Stimulated activated CD4-positive, alpha-beta T cell treated with anti-CD3 and anti-CD28 coated beads, TNF-alpha, amount 100 ng/mL, for 1 hour (primary cell): Measurements from ENCODE around the gene ALDH18A1.
A peak's percentile ranks its signal among the peaks of the same experiment; 100 is the strongest.
"Not testable (repeated sequence)": the region's sequence is repeated elsewhere in the genome, so short reads cannot be mapped to it uniquely, and the experiment has no call there.

Experiments
- DNase-seq, 3 donors: peaks; one replicate each; pipeline ENCODE4 v3.0.0-alpha.2; 2020; ENCODE audit warnings: low read depth in 3 of 3, low spot score in 1 of 3

ALDH18A1 gene

DNA sequence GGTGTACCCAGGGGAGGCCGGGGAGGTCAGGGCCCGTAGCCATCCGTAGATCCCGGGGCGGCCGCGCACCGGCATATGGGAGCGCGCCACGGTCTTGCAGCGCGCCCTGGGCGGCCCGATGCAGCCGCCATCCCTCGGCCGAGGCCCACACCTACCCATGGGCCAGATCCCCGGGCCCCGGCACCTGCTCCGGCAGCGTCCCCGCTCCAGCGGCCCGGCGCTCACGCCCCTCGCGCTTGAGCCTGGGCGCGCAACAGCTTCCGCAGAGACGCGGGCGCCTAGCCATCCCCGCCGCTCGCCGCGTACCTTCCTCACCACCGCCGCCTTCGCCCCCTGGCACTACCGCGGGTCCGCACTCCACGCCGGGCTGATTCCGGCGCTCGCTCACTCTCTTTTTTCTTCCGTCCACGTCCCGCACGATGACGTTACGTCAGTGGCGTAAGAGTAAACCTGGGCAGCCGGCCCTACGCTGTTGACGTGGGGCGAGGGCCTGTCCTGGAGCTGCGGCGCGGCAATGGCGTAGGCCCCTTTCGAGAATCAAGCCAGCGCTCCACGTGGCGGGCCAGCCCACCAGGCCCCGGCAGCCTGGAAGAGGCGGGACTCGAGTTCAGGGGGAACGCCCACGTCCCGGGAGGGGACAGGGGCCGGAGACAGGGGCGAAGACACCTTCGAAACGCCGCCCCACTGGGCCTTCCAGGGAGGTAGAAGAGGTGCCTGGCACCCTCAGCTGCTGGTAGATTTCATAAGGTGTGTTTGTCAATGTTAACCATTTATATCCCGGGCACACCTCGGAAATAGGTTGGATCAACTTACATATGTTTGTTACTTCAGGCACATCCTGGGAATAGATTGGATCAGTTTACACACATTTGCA, at the start of gene ALDH18A1:
TSS of gene ALDH18A1 (minus strand) at position 421 of the 874 bp plus-strand sequence. CDS start 3,334 bp downstream, outside the sequence.
- DNase-seq = peak; percentile 74 to 91 (median 89)

DNA sequence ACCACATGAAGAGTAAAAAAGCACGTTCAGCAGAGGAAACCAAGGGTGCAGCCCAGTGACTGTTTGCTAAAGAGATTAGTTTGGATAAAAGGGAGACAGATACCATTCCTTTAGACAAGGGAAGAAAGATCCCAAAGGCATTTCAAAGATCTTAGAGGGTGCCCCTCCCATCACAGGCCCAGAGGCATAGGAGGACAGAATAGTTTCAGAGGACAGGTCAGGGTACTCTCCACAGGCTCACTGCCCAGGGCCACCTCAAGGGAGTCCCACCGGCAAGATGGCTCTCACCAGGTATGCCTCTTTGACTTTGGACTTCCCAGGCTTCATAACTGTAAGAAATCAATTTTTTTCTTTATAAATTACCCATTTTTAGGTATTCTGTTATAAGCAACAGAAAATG, 41.9 kb upstream of the ALDH18A1 start:
- no peak for DNase-seq

DNA sequence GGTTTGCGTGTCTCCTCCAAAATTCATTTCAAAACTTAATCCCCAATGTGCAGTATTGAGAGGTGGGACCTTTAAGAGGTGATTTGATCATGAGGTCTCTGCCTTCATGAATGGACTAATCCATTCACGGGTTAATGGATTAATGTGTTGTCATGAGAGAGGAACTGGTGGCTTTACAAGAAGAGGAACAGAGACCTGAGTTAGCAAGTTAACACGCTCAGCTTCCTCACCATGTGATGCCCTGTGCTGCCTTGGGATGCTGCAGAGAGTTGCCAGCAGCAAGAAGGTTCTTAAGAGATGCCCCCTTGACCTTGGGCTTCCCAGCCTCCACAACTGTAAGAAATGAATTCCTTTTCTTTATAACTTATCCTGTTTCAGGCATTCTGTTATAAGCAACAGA, 40.9 kb upstream of the ALDH18A1 start:
- no peak for DNase-seq

DNA sequence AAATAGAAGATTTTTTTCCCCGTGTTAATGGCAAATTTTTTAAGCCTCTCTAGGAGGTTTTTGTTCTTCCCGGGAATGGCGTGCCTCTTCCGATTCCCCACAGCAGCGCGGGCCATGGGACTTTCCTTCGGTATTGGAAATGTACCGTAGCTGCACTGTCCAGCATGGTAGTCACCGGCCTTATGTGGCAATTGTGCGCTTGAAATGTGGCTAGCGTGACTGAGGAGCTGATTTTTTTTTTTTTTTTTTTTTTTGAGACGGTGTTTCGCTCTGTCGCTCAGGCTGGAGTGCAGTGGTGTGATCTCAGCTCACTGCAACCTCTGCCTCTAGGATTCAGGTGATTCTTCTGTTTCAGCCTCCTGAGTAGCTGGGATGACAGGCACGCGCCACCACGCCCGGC, 38.2 kb upstream of the ALDH18A1 start:
- no peak for DNase-seq

DNA sequence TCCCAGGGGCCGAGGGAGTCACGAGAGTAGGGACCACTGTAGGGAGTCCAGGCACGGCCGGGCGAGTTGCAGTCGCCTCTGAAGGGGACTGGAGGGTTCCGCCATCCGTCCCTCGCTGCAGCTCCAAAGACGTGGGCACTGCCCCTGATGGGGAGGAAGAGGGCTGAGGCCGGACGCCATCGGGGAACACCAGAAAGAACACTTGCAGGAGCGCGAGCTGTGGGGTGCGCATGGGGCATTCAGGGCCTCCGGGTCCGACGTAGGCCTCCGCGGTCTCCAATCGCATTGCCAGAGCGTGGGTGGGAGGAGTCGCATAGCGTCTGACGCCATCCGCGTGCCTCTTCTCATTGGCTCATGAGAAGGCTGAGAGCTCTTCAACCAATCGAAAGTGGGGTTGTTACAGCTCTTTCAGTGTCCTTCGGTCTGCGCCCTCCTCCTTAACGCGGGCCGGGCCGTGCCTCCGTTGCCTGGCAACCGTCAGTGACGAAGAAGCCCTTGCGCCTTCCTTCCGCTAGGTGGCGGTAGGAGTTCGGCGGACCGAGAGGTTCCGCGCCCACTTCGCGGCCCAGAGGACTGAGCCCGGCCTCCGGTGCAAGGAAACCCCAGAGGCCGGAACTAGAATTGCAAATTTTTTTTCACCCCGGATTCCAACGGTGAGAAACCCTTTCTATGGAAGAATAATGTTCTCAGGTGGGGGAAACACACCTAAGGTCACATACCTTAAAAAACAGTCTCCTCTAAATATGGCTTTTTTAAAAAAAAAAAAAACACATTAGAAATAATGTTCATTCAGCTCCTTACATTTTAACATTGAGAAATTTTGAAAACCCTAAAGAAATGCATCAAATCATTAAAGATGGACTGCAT, 37.4 kb upstream of the ALDH18A1 start, which contains the start of gene TCTN3:
TSS of gene TCTN3 (minus strand) at position 260 of the 867 bp plus-strand sequence. CDS start at position 232, 28 bp downstream.
- DNase-seq = peak; percentile 81 to 96 (median 91)

DNA sequence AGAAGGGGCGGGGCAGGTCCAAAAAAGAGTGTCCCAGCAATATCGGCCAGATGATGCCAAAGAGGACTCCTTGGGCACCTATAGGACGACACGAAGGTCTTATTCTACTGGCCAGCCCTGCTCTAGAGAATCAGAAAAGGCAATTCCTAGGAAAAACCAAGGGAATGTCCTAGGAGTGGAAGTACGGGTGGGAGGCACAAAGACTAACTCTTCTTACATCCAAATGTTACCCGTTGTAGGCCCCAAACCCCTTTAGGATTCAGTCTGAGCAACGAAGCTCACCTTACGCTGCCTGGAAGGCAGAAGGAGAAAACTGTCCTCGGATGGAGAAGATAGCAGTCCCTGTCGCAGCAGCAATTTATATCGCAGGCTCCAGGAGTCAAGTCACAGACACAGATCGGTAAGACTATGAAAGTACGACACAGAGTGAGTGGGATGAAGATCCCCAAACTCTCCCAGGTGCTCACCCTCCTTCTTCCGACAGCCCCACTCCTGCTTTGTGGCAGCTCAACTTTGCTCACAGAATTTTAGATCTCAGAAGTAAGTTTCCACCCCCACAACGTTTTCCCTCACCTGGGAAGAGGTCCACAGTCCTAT, 36.7 kb upstream of the ALDH18A1 start:
- peak in 1 of 3 donors; percentile 3 for DNase-seq

DNA sequence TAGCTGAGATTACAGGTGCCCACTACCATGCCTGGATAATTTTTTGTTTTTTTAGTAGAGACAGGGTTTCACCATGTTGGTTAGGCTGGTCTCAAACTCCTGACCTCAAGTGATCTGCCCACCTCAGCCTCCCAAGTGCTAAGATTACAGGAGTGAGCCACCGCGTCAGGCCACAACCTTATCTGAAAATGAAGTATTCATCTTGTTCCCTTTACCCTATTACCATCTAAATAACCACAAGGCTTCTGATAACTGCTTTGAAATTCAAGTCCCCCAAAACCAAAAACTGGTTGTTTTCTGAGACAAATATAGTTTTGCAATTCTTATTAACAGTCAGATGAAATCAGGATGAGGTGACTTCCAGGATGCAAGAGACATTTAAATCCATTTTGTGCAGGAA, 34.8 kb upstream of the ALDH18A1 start:
- DNase-seq = no peak

DNA sequence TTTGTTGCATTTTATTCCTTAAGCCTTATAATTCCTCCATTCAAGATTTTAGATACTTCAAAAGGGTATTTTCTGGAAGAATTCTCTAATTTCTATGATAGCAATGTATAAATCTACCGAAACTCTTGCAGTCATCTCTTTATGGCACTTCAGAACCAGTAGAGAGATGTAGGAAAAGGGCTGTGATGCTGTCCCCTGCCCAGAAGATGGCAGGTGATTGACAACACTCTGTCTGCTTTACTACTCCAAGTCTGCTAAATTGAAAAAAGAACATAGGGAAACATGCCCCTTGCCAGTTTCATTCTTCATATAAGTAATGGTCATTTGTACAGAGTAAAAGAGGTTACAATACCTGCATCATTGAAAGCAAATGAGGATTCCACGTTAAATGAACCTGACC, 32.1 kb upstream of the ALDH18A1 start:
- no peak for DNase-seq

DNA sequence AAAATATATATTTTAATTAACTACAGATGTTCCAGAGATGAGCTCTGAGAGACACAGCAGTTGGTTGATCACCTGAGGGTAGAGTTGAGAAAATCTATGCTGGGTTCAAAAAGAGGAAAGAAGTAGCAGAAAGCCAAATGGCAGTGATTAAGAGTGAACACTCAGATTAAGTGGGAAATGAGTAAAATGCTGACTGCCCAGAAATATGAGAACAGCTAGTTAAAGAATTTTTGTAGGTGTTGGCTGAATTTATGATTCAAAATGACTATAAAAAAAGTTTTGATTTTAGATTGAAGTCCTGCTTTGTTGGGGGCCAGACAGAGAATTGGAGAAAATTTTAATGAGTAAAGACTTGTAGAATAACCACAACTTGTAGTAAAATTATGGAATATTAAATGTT, 27.5 kb upstream of the ALDH18A1 start:
- DNase-seq = no peak

DNA sequence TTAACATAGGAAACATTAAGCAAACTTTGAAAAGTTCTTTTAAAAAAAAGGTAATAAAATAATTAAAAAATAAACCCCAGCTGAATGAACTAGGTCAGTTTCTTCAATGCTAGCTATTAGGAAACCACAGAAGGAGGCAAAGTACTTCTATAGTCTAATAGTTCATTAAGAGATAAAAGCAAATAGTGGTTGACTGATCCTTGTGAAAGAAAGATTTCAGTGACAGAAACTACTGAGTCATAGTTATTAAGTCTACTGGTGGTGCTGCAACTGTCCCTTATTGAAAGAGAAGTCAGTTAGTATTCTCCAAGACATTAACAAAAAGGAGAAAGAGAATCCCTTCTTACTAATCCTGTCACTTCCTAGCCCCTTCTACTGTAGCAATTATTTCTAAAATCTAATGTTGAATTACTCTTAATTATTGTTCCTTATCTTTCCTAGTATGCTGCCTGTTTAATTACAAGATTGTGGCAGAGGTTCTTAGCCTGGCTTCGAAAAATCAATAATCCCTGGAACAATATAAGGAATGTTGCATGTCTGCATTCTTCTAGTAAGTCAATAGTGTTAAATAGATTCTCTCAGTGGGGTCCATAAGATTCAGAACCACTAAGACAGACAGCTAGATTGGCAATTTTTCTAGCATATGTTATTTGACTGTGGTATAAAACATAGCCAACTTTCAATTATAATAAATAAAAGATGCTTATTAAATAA, 19.0 kb upstream of the ALDH18A1 start:
- no peak for DNase-seq

DNA sequence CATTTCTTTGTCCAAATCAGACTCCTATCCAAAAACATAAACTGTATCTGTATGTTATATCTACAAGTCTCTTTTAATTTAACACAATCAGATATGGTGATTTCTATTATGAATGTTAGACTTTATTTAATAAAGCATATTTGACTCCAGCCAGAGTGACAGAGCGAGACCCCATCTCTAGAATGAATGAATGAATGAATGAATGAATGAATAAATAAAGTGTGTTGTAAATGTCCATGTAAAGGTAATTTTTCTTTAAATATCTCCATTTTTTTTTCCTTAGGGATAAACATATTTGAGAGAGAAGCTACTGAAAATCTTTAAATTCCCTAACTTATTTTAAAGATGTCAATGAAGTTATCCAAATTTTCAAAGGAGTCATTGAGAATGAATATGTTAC, 18.1 kb upstream of the ALDH18A1 start:
- no peak for DNase-seq

DNA sequence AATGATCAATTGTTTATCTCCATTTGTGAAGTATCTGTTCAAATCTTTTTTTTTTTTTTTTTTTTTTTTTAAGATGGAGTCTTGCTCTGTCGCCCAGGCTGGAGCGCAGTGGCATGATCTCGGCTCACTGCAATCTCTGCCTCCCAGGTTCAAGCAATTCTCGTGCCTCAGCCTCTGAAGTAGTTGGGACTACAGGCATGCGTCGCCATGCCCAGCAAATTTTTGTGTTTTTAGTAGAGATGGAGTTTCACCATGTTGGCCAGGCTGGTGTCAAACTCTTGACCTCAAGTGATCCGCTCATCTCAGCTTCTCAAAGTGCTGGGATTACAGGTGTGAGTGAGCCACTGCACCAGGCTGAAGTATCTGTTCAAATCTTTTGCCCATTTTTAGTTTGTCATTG, 16.1 kb upstream of the ALDH18A1 start:
- DNase-seq = not testable (repeated sequence)

DNA sequence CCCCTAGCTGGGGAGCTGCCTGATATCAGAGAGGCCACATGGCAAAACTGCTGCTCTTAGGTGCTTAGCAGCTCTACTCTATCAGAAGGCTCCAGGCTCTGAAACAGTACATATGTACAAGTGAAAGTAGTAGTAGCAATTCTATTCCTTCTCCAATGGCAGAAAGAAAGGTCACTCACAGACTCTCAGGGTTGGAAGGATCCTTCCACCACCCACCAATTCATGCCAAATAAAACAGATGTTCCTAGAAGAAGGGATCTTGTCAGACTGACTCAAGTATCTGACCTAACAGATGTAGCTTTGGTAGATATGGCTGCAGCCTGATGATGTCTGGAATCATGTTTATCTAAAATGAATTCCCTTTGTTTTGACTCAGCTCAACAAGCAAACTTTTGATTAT, 8.0 kb upstream of the ALDH18A1 start:
- no peak for DNase-seq

DNA sequence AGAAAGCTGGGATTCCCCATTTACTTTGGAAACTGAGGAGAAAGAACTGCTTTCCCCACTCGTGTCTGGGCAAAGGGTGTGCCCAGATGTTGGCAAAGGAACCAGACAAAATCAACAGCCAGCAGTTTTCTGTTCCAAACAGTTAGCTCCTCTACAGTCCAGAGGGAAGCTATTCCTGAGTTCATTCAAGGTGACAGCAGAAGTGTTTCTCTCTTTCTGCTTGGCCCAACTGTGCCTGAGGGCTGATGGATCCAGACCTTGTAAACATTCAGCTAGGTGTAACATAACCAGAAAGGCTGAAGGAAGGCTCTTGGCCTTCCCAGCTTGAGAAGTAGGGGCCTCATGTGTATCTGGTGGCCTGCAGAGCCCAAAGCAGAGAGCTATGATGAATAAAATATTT, 7.0 kb upstream of the ALDH18A1 start:
- no peak for DNase-seq

DNA sequence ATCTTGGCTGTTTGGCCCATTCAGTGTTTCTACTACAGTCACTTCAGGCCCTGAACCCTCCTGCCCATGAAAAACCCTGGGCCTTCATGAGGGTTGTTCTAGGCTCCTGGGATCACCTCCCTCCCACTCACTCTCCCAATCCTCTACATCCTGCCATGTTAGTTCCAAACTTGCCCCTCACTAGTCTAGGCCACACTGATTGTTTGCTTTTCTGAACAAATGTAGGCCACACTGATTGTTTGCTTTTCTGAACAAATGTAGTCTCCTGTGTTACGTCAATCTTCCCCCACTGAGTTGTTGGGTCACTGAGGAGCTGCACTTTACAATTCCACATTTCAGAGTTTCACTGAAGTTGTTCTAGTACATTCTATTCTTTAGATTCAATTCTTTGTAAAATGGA, 5.3 kb upstream of the ALDH18A1 start:
- no peak for DNase-seq

DNA sequence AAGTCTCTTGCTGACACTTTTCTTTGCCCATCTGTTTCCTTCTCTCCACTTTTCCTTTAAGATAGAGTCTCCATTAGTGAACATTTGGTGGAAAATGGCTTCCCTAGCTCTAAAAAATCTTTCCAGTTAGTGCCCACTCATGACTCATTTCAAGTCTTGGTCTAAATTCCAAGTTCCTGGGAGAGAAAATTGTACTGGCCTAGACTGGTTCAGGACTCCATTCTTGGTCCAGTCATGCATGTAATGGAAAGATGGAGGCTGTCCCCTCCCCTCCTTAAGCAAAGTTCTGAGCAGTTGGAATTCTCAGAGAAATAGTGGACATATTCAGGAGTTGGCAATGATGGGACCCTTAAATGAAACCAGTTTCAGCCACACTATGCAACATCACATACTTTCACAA, 3.8 kb upstream of the ALDH18A1 start:
- no peak for DNase-seq

DNA sequence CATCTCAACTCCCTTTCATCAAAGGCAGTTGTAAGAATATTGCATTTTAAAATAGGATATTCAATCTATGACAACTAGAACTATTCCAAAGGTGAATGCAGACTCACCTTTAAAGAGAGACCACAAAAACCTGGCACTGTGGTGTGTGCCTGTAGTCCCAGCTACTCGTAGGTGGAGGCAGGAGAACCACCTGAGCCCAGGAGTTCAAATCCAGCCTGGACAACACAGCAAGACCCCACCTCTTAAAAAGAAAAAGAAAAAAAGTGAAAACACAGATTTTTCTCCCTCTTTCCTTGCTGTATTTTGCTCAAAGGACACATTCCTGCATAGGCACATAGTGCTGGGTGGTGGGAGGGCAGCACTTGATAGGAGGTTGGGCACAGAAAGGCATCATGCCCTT, 739 bp upstream of the ALDH18A1 start:
- no peak for DNase-seq

DNA sequence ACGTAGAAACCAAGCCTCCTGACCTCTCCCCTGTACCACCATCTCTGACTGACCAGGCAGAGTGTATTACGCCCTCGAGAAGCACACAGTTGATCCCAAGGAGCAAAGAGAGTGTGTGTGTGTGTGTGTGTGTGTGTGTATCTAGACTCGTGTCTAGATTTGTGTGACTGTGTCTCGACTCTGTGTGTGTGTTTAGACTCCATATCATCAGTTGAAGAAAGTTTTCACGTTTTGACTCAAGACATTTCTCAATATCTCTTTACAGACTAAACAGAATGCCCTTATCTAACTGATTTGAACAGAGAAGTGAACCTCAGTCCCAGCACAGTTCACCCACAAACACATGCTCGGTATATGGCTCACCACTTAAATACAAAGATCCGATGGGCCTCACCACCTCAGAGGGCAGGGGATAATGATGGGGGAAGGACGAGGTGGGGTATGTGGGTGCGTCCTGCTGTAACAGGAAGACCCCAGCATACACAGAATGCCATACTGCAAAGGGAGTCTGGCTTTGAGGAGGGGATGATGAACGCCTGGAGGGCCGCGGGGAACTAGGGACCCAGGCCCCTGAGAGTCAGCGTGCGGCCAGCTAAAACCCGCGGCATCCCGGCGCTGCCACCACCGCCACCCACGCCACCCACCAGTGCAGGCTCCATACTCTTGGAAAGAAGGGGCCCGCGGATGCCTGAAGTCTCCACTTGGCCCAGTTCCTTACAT, 780 bp downstream of the ALDH18A1 start:
- peak in 1 of 3 donors; percentile 14 for DNase-seq

DNA sequence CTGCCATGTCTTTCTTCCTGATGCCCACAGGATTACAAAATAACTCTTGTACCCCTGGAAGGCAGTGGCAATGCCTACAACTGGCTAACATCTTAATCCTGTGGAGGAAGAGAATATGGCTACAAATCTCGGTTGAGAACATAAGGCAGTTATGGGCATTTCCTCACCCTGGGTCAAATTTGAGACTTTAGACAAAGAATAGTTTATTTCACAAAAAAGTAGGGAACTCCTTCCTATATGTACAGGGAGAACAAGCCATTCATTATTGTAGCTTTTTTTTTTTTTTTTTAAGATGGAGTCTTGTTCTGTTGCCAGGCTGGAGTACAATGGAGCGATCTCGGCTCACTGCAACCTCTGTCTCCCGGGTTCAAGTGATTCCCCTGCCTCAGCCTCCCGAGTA, 2.6 kb downstream of the ALDH18A1 start:
- no peak for DNase-seq

DNA sequence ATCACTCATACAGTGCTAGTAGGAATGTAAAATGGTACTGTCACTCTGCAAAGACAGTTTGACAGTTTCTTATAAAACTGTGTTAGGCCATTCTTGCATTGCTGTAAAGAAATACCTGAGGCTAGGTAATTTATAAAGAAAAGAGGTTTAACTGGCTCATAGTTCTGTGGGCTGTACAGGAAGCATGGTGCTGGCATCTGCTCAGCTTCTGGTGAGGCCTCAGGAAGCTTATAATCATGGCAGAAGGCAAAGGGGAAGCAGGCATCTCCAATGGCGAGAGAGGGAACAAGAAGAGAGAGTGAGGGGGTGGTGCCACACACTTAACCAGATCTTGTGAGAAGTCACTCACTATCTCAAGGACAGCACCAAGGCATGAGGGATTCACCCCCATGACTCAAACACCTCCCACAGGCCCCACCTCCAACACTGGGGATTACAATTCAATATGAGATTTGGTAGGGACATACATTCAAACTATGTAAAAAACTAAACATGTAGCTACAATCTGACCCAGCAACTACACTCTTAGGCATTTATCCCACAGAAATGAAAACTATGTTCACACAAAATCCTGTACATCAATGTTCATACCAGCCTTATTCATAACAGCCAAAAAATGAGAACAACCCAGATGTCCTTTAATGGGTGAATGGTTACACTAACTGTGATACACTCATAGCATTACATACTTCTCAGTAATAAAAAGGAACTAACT, 5.0 kb downstream of the ALDH18A1 start:
- DNase-seq = no peak
